ENCODE results near the gene WDR4.
"Not testable (repeated sequence)": the region's sequence is repeated elsewhere in the genome, so short reads cannot be mapped to it uniquely, and the experiment has no call there.

Gene WDR4

DNA sequence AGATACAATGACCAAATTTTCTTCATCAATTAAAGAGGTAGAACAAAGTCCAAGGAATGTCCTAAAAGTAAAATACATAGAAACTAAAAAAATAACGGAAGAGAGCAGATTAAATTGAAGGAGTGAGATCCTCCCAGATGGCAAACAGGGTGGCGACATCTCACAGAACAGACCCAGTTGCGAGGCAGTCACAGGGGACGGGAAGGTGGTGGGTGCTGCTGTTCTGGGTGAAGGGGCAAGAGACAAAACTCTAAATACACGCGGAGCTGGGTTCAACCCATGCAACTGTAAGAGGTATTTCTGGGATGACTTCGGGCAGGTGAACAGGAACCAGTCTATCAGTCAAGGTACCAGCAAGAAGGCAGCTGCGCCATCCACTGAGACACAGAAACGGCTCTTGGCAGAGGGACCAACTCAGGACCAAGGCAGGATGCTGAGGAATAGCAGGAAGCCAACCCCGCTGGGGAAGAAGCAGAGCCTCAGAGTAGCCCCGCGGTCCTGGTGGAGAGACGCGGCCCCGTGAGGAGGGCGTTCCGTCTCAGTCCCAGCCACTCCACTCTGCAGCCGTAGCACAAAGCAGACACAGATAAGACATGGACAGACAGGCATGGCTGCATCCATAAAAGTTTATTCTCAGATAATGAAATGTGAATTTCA lies 32.2 kb downstream of the WDR4 start:
- TF ChIP-seq, protein P1, sequence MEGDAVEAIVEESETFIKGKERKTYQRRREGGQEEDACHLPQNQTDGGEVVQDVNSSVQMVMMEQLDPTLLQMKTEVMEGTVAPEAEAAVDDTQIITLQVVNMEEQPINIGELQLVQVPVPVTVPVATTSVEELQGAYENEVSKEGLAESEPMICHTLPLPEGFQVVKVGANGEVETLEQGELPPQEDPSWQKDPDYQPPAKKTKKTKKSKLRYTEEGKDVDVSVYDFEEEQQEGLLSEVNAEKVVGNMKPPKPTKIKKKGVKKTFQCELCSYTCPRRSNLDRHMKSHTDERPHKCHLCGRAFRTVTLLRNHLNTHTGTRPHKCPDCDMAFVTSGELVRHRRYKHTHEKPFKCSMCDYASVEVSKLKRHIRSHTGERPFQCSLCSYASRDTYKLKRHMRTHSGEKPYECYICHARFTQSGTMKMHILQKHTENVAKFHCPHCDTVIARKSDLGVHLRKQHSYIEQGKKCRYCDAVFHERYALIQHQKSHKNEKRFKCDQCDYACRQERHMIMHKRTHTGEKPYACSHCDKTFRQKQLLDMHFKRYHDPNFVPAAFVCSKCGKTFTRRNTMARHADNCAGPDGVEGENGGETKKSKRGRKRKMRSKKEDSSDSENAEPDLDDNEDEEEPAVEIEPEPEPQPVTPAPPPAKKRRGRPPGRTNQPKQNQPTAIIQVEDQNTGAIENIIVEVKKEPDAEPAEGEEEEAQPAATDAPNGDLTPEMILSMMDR (IDR thresholded peaks at IDR 0.05; ENCODE audit: low read depth, low read length) = no peak
- no peak overlapping the region for H3K4me3 ChIP-seq (ENCODE audit: low read depth, low read length)

DNA sequence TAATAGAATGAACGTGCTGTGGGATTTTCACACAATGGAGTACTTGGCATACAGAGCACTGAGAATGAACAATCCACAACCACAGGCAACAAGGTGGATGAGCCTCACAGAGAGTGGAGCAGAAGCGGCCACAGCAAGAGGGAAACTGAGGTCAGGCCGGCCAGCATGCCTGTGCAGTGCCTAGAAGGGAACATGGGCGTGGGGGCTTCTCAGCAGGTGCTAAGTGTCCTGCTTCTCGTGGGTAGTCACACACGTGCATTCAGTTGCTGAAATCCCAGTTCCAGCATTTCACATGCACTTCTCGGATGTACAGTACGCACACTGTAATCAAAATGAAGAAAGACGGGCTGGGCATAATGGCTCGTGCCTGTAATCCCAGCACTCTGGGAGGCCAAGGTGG lies 33.1 kb downstream of the WDR4 start:
- TF ChIP-seq, protein P1 (IDR thresholded peaks at IDR 0.05; ENCODE audit: low read depth, low read length) = no peak
- H3K4me3 ChIP-seq (ENCODE audit: low read depth, low read length) = no peak overlapping the region

DNA sequence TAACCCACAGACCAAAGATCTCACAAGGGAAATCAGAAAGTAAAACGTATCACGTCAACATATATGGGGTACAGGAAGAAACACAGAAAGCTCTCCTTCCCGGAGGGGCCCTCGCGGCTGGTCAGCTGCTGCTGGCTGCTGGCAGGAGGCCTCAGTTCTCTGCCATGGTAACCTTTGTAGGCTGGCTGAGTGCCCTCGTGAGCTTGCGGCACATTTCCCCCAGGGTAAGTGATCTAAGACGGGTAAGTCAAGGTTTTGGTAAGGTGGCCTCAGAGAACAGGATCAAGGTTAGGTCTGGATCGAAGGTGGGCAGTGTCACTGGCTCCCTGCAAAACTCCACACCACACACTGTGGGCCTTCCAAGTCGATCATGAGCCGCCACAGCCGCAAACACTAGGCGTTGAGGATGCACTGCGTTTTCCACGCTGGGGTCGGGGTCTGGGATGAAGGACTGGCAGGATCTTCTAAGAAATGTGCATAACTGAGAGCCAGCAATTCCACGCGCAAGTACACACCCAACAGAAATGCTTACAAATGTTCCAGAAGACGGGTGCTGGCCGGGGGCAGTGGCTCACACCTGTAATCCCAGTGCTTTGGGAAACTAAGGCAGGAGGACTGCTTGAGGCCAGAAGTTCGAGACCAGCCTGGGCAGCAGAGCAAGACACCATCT lies 33.9 kb downstream of the WDR4 start:
- no peak overlapping the region for H3K4me3 ChIP-seq (ENCODE audit: low read depth, low read length)
- TF ChIP-seq, protein P1 (IDR thresholded peaks at IDR 0.05; ENCODE audit: low read depth, low read length) = no peak

- TF ChIP-seq, protein P1 (IDR thresholded peaks at IDR 0.05; ENCODE audit: low read depth, low read length) = no peak
- H3K4me3 ChIP-seq (ENCODE audit: low read depth, low read length) = no peak overlapping the region
Observed at GRCh38 chr21:42844411-42845113, 34.8 kb downstream of the WDR4 start.

- TF ChIP-seq, protein P1 (IDR thresholded peaks at IDR 0.05; ENCODE audit: low read depth, low read length) = no peak
- H3K4me3 ChIP-seq (ENCODE audit: low read depth, low read length) = no peak overlapping the region
Observed at GRCh38 chr21:42843056-42843455, 36.3 kb downstream of the WDR4 start.

DNA sequence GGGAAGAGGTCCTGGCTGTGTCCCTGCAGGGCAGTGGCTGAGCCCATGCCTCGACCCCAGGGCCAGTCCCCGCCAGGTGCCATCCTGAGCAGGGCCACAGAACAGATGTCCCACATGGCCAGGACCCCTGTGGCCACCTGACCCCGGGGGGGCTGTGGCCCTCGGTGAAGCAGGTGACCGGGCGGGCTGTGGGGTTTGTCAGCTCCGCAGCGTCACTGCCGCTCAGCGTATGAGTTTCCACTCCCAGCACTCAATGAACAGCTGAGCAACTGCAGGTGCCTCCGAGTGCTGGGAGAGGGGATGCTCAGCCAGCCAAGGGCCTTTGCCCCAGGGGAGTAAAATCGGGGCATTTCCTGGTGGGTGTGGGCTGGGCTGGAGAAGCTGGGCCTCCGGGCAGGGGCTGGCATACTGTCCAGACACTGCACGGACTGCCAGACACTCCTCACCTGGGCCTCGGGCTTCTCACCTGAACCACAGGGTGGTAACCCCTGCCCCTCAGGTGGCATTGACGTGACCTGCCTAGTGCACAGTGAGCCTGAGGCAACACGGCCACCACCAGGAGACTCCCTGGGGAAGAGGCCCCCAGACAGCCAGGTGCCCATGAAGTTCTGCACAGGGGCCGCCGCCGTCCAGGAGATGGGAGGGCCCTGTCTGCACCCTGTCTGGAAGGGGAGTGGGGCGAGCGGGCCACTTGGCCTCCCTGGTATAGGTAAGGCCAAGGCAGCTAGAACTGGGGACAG lies 37.3 kb downstream of the WDR4 start:
- not testable (repeated sequence) for H3K4me3 ChIP-seq (ENCODE audit: low read depth, low read length)

DNA sequence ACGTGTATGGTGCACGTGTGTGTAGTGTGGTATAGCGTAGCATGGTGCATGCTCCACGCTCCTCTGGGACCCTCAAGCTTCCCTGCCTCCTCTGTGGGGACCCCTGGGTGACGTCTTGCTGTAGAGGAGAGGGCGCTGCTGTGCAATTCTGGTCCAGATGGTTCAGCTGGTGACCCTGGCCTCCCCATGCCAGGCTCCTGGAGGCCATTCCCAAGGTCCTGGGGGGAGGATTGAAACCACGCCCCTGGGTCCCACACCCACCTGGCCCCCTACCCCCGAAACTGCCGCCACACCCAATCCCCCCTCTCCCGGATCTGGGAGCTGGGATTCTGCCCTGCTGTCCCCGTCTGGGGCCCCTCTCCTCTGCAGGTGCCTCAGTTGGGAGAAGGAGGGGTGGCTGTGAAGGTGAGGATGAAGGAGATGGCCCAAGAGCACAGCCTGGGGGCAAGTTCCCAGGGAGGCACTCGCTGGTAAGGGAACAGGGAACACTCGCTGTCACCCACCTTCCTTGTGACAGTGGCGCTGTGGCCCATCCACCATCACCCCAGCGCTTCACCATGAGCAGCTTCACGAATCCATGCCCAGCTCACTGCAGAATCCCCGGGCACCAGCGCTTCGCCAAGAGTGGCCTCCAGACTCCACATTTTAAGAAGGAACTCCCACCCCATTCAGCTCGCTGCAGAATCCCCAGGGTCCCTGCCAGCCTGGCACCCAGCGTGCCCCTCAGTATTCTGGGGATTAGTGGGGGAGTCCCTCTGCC lies 38.0 kb downstream of the WDR4 start:
- no peak overlapping the region for H3K4me3 ChIP-seq (ENCODE audit: low read depth, low read length)
- TF ChIP-seq, protein P1 (IDR thresholded peaks at IDR 0.05; ENCODE audit: low read depth, low read length) = no peak
